HG02678 (cell line): Measurements from ENCODE around the gene CENPS.
"Not testable (repeated sequence)": the region's sequence is repeated elsewhere in the genome, so short reads cannot be mapped to it uniquely, and the experiment has no call there.

Experiments
- ATAC-seq: cut with Tn5 transposase; IDR thresholded peaks from one replicate; pipeline ENCODE4 v1.9.1; 2021; ENCODE audit warnings: mild to moderate bottlenecking, moderate library complexity; ENCODE audit not compliant: unreplicated experiment

The CENPS gene

GRCh38 chr1:10450156-10450814 is 20.1 kb downstream of the CENPS start:
- ATAC-seq, result no peak

- ATAC-seq, result no peak
These were observed 20.6 kb downstream of the CENPS start for GRCh38 chr1:10450836-10451235.

GRCh38 chr1:10451287-10451686 is 21.1 kb downstream of the CENPS start:
- ATAC-seq, result no peak

GRCh38 chr1:10456048-10456447 is 25.8 kb downstream of the CENPS start:
- ATAC-seq, result no peak

GRCh38 chr1:10456661-10457060 is 26.4 kb downstream of the CENPS start:
- ATAC-seq, result no peak

GRCh38 chr1:10457462-10457861 is 27.2 kb downstream of the CENPS start:
- not testable (repeated sequence) for ATAC-seq

- ATAC-seq, result no peak
These were observed 27.6 kb downstream of the CENPS start for GRCh38 chr1:10457875-10458274.

- no peak for ATAC-seq
These were observed 29.0 kb downstream of the CENPS start for GRCh38 chr1:10459184-10459583.

- ATAC-seq, result no peak
These were observed 36.8 kb downstream of the CENPS start for GRCh38 chr1:10467078-10467477.

- ATAC-seq, result no peak
These were observed 39.8 kb downstream of the CENPS start for GRCh38 chr1:10470043-10470442.

GRCh38 chr1:10471411-10472219 is 41.4 kb downstream of the CENPS start:
- ATAC-seq, result no peak

- peak; percentile 79 for ATAC-seq
These were observed 42.2 kb downstream of the CENPS start, which contains the start of gene DFFA for GRCh38 chr1:10472220-10473144. Gene DFFA (minus strand): TSS chr1:10472529. CDS start chr1:10472458, 71 bp downstream.

- no peak for ATAC-seq
These were observed 43.0 kb downstream of the CENPS start for GRCh38 chr1:10473145-10473765.

- ATAC-seq, result not testable (repeated sequence)
These were observed 44.0 kb downstream of the CENPS start for GRCh38 chr1:10474309-10474612.

- ATAC-seq, result peak; percentile 71
These were observed 44.6 kb downstream of the CENPS start, which contains the start of gene PEX14 for GRCh38 chr1:10474613-10475507. Gene PEX14 (plus strand): TSS chr1:10474950. CDS start chr1:10474967, 17 bp downstream.

- ATAC-seq, result no peak
These were observed 45.3 kb downstream of the CENPS start for GRCh38 chr1:10475510-10475909.

GRCh38 chr1:10479296-10479695 is 49.1 kb downstream of the CENPS start:
- ATAC-seq, result no peak

- no peak for ATAC-seq
These were observed 50.4 kb downstream of the CENPS start for GRCh38 chr1:10480614-10481013.

- no peak for ATAC-seq
These were observed 54.3 kb downstream of the CENPS start for GRCh38 chr1:10484521-10484920.
